NCI-H524 treated with DMSO at 0.1 percent for 48 hours (cell line): Measurements from ENCODE around the gene OTUB1.
"Not testable (repeated sequence)": the region's sequence is repeated elsewhere in the genome, so short reads cannot be mapped to it uniquely, and the experiment has no call there.

Experiments
- DNase-seq: peaks from one replicate; lab custom pipeline; 2025; lab: John Stamatoyannopoulos, UW

The OTUB1 gene

GRCh38 chr11:63986156-63986931, at the start of gene OTUB1:
Gene OTUB1, plus strand, starts transcription at chr11:63986438. Its CDS starts 19 bp downstream, at chr11:63986457.
- peak; percentile 77 for DNase-seq

DNA sequence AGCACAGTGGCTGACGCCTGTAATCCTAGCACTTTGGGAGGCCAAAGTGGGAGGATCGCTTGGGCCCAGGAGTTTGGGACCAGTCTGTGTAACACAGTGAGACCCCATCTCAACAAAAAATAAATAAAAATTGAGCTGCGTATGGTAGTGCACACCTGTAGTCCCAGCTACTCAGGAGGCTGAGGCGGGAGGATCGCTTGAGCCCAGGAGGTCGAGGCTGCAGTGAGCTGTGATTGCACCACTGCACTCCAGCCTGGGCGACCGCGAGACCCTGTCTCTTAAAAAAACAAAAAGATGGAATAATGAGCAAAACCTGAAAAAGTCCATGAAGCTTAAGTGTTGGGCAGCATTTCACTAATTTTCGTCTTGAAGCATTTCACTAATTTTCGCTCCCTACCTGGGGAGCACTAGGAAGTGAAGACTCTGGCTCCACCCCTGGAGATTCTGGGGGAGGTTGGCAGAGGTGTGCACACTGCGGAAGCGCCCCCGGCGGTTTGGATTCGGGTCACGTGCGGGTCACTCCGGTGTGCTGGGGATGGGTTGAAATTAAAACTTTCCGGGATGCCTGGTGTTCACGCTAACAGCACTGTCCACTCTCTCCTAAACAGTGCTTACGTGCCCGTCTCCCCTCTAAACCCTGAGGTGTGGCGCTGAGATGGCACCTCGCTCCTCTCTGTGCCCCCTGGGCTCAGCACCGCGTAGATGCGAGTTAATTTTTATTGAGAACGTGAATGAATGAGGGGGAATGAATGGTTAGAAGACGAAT, 48.3 kb upstream of the OTUB1 start:
- DNase-seq, result no peak

GRCh38 chr11:63938479-63939396, 47.5 kb upstream of the OTUB1 start, which contains the start of gene NAA40:
Gene NAA40, plus strand, starts transcription at chr11:63939002. Its CDS starts 95 bp downstream, at chr11:63939097.
- peak; percentile 85 for DNase-seq

- no peak for DNase-seq
Observed at GRCh38 chr11:63939397-63939891, 46.8 kb upstream of the OTUB1 start.

DNA sequence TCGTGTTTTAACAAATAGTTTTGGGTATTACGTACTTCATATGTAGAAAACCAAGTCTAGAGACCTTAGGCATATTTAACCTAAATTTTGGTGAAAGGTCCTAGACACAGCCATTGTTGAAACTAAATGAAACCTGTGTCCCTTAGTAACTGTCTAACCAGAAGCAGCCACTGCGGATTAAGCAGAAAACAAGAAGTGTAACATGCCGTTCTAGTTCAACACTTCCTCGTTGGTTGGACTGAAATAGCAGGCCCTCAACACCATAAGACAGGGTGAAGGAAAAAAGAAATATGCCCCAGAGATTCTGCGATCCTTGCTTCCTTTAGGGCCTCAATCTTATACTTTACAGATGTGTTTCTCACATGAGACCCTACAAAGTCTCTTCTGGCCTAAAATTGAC, 45.5 kb upstream of the OTUB1 start:
- no peak for DNase-seq

DNA sequence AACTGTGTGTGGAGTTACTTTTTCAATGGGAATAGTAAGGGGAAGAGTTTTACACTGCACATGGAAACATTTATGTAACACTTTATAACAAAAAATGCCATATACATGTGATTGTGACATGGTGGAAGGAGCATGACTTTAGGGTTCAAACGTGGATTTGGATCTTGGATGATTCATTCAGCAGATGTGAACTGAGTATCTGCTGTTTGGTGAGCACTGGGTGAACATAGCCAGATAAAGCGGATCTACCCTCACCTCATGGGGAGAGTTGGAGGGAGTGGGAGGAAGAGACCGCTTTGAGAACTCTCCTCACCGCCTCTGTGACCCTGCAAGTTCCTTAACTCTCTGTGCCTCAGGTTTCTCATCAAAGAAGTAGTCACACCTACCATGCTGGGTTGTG, 44.3 kb upstream of the OTUB1 start:
- DNase-seq, result no peak

GRCh38 chr11:63942803-63943202, 43.4 kb upstream of the OTUB1 start:
- no peak for DNase-seq

- DNase-seq, result no peak
Observed at GRCh38 chr11:63944987-63945386, 41.3 kb upstream of the OTUB1 start.

GRCh38 chr11:63945477-63946163, 40.6 kb upstream of the OTUB1 start:
- no peak for DNase-seq

- DNase-seq, result no peak
Observed at GRCh38 chr11:63951779-63952536, 34.3 kb upstream of the OTUB1 start.

- DNase-seq, result no peak
Observed at GRCh38 chr11:63952570-63952969, 33.7 kb upstream of the OTUB1 start.

DNA sequence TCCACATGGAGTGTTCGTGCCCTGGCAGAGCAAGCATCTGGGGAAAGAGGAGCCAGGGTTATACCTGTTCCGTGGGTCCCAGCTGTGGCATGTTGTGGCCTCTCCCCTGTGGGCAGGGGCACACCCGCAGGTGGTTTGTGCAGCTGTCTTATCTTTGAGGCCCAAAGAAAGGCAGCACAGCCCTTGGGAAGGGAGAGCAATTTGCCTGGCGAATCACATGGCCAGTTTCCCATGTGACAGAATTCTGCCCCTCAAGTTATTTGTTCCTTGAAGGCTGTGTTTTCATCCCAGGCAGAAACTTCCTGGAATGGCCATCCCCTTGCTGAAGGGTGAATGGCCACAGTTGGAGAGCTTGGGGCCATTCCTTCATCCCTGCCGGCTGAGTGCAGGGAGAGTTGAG, 28.2 kb upstream of the OTUB1 start:
- DNase-seq, result no peak

DNA sequence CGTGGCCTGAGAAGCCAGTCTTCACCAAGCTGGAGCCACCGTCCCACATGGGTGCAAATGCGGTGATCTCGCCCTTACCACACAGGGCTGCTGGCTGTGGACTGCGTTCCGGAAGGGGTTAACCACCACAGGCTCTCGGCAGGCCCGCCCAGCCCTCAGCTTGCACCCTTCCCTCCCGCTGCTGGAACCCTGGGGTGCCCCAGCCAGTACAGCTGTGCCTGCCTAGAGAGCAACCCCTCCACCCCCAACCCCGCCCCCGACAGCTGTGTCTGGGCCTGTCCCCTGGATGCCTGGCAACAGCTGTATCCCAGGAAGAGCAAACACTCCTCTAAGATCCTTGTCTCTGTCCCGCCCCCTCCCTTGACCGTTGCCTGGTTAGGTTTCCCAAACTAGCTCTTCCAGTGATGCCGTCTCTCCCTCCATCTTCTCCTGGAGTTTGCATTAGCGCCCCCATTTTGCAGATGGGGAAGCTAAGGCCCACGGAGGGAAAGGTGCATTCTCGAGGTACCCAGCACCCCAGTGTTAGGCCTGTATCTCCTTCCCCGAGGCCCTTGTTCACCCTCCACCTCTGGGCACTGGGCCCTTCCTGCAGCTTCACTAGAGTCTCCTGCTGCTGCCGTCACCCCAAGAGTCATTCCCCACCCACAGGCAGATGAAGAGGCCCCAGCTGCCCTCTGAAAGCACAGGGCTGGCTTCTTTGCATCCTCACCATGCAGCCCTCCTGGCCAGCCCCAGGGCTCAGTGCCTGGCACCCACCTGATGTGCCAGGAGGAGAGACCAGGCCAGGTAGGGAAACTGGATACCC, 24.4 kb upstream of the OTUB1 start:
- no peak for DNase-seq

DNA sequence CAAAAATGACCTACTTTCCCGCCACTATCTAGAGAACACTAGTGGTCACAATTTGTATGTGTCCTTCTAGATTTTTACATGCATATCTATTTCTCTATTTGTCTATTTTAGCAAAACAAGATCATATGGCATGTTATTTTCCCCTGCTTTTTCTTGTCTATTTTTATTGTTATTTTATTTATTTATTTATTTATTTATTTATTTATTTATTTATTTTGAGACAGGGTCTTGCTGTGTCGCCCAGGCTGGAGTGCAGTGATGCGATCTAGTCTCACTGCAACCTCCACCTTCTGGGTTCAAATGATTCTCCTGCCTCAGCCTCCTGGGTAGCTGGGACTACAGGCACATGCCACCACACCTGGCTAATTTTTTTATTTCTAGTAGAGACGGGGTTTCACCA, 22.3 kb upstream of the OTUB1 start:
- not testable (repeated sequence) for DNase-seq

GRCh38 chr11:63966444-63966843, 19.8 kb upstream of the OTUB1 start:
- DNase-seq, result no peak

DNA sequence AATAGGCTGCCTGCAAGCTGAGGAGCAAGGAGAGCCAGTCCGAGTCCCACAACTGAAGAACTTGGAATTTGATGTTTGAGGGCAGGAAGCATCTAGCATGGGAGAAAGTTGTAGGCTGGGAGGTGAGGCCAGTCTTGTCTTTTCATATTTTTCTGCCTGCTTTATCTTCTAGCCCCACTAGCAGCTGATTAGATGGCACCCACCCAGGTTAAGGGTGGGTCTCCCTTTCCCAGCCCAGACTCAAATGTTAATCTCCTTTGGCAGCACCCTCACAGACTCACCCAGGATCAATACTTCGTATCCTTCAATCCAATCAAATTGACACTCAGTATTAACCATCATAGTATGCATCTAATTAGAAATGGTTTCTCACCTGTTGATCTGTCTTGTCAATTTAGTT, 16.8 kb upstream of the OTUB1 start:
- DNase-seq, result no peak

DNA sequence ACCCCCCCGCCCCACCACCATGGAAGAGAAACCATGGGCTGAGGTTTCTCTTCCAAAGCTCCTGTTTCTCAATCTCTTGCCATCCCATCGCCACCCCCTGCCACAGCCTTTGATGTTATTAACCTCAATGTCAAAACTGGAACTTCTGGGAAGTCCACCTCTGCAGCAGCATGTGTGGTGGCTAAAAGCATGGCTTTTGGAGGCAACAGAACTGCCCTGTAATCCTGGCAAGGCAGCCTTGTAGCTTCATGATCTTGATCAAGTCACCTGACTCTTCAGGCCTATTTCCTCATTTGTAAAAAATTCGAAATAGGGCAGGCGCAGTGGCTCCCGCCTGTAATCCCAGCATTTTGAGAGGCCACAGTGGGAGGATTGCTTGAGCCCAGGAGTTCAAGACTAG, 15.3 kb upstream of the OTUB1 start:
- no peak for DNase-seq

- not testable (repeated sequence) for DNase-seq
Observed at GRCh38 chr11:63973912-63974258, 12.4 kb upstream of the OTUB1 start.

- DNase-seq, result peak; percentile 90
Observed at GRCh38 chr11:63974259-63975143, 11.7 kb upstream of the OTUB1 start, which contains the start of gene COX8A. Gene COX8A, plus strand, starts transcription at chr11:63974620. Its CDS starts 61 bp downstream, at chr11:63974681.
